OCI-LY3 (cell line): ENCODE measurements around the gene PPP2R5C.
A peak's percentile ranks its signal among the peaks of the same experiment; 100 is the strongest.

Source experiments
- H2AFZ ChIP-seq: fragments of 200-600, 300-600 bp; shearing (Covaris generic); 2 replicates; pipeline ENCODE4 v1.6.0; 2014; ENCODE audit warnings: antibody characterized with exemption, low read depth, low read length
- H3K27ac ChIP-seq: fragments of 200-600, 300-600 bp; sonication (generic); 2 replicates; pipeline ENCODE4 v1.5.1; 2014; ENCODE audit warnings: mild to moderate bottlenecking, low read length, moderate library complexity, mixed read lengths
- H3K27me3 ChIP-seq: fragments of 200-600, 300-600 bp; sonication (generic); 2 replicates; pipeline ENCODE4 v1.6.1; 2014; ENCODE audit warnings: low read depth, low read length, mixed read lengths
- H3K36me3 ChIP-seq: fragments of 200-600, 300-600 bp; sonication (generic); replicated peaks from 2 replicates; pipeline ENCODE3; 2014; ENCODE audit warnings: low read depth, low read length, mixed read lengths
- H3K4me1 ChIP-seq: fragments of 300-600, 200-600 bp; sonication (generic); 2 replicates; pipeline ENCODE4 v1.6.1; 2014; ENCODE audit warnings: low read length, mixed read lengths
- H3K4me2 ChIP-seq: fragments of 200-600, 300-600 bp; sonication (generic); 2 replicates; pipeline ENCODE4 v1.6.1; 2014; ENCODE audit warnings: low read length, mixed read lengths
- H3K4me3 ChIP-seq: fragments of 300-600, 200-600 bp; sonication (generic); 2 replicates; pipeline ENCODE4 v1.5.1; 2014; ENCODE audit warnings: antibody characterized with exemption, mild to moderate bottlenecking, low read length, moderate library complexity
- H3K79me2 ChIP-seq: fragments of 300-600, 200-600 bp; shearing (Covaris generic); 2 replicates; pipeline ENCODE4 v1.6.1; 2014; ENCODE audit warnings: mild to moderate bottlenecking, low read length, mixed read lengths
- H3K9ac ChIP-seq: fragments of 300-600, 200-600 bp; shearing (Covaris generic); 2 replicates; pipeline ENCODE4 v1.6.0; 2014; ENCODE audit warnings: mild to moderate bottlenecking, low read length, moderate library complexity
- H3K9me3 ChIP-seq: fragments of 200-600, 300-600 bp; shearing (Covaris generic); 2 replicates; pipeline ENCODE4 v1.6.1; 2014; ENCODE audit warnings: low read length, mixed read lengths; ENCODE audit not compliant: insufficient read depth
- H4K20me1 ChIP-seq: fragments of 200-600, 300-600 bp; sonication (generic); 2 replicates; pipeline ENCODE4 v1.6.1; 2016; ENCODE audit warnings: low read length, mixed read lengths; ENCODE audit not compliant: insufficient read depth
- CTCF ChIP-seq: fragments of 200-600, 300-600 bp; sonication (generic); IDR thresholded peaks from 2 replicates; pipeline ENCODE4 v1.5.1; 2014; ENCODE audit warnings: antibody characterized with exemption, low read length, low read depth
- EZH2phosphoT487 ChIP-seq: fragments of 200-600 bp; shearing (Covaris generic); IDR thresholded peaks from 2 replicates; pipeline ENCODE4 v1.6.1; 2018; ENCODE audit warnings: antibody characterized with exemption, mixed run types, low read depth

The PPP2R5C gene

DNA sequence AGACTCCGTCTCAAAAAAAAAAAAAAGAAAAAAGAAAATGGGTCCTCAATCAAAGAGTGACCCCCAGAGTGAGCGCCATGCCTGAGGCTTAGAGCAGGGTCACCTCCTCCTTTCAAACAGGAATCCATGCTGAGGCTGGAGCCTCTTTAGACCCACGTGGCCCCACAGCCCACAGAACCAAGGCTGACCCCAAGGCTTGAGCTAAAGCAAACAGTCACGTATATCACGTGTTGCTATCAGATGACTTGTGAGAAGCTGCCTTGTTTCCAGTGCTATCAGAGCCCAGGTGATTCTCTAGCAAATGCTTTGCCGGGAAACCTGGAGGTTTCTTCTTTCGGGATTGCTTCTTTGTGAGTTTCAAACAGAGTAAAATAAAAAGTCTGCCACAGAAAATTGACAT is 171.2 kb downstream of the PPP2R5C start:
- Histone ChIP-seq H2AFZ (no peak overlapping the region), H3K79me2 (no peaks in the 10 kb centered on the region), H3K27me3 (no peaks in the 10 kb centered on the region), H3K27ac (no peak overlapping the region), H3K36me3 (no peaks in the 10 kb centered on the region), H4K20me1 (no peaks in the 10 kb centered on the region), H3K4me3 (no peak overlapping the region), H3K4me1 (0 out of 2 replicates have a peak, but pooled peaks cover 3% of the 10 kb centered on the region), H3K9ac (no peak overlapping the region), H3K9me3 (no peaks in the 10 kb centered on the region), H3K4me2 (no peak overlapping the region)
- TF ChIP-seq CTCF (no peak), EZH2phosphoT487 (no peak)

GRCh38 chr14:101933209-101933608 is 171.7 kb downstream of the PPP2R5C start:
- Histone ChIP-seq H3K27me3 (no peaks in the 10 kb centered on the region), H3K4me1 (0 out of 2 replicates have a peak, but pooled peaks cover 3% of the 10 kb centered on the region), H3K36me3 (no peaks in the 10 kb centered on the region), H2AFZ (no peak overlapping the region), H4K20me1 (no peaks in the 10 kb centered on the region), H3K27ac (no peak overlapping the region), H3K9me3 (no peaks in the 10 kb centered on the region), H3K4me3 (no peak overlapping the region), H3K79me2 (no peaks in the 10 kb centered on the region), H3K9ac (no peak overlapping the region), H3K4me2 (no peak overlapping the region)
- TF ChIP-seq EZH2phosphoT487, result no peak
- no peak for TF ChIP-seq CTCF

GRCh38 chr14:101934601-101935150 is 173.2 kb downstream of the PPP2R5C start:
- Histone ChIP-seq H2AFZ (no peak overlapping the region), H3K79me2 (no peaks in the 10 kb centered on the region), H3K27me3 (peaks cover 7% of the 10 kb centered on the region; the same call in 1 of the 2 replicates), H3K9ac (no peak overlapping the region), H3K36me3 (no peaks in the 10 kb centered on the region), H3K9me3 (no peaks in the 10 kb centered on the region), H3K4me1 (0 out of 2 replicates have a peak, but pooled peaks cover 3% of the 10 kb centered on the region), H3K27ac (no peak overlapping the region), H3K4me2 (no peak overlapping the region), H3K4me3 (no peak overlapping the region), H4K20me1 (no peaks in the 10 kb centered on the region)
- TF ChIP-seq CTCF, result no peak
- no peak for TF ChIP-seq EZH2phosphoT487

GRCh38 chr14:101937926-101938767 is 176.6 kb downstream of the PPP2R5C start:
- Histone ChIP-seq H3K9ac (no peak overlapping the region), H3K4me2 (peak overlapping the region; percentile 14; the same call in 1 of the 2 replicates), H2AFZ (0 out of 2 replicates have a peak overlapping the region, but pooled peaks have one; percentile 70), H3K4me3 (no peak overlapping the region), H4K20me1 (no peaks in the 10 kb centered on the region), H3K27ac (no peak overlapping the region), H3K9me3 (no peaks in the 10 kb centered on the region), H3K4me1 (0 out of 2 replicates have a peak, but pooled peaks cover 3% of the 10 kb centered on the region), H3K36me3 (no peaks in the 10 kb centered on the region), H3K27me3 (peaks cover 7% of the 10 kb centered on the region; the same call in 1 of the 2 replicates), H3K79me2 (no peaks in the 10 kb centered on the region)
- TF ChIP-seq CTCF, result no peak
